ENCODE measurements around the gene ARVCF. TPM values are rescaled to one million over a fixed set of nuclear protein-coding genes. Genes with fewer than 3 reads are reported as not detected.
A peak's percentile ranks its signal among the peaks of the same experiment; 100 is the strongest.

Gene ARVCF
- total RNA-seq, 1 experiment from 2014 or later, result 15.6 TPM

DNA sequence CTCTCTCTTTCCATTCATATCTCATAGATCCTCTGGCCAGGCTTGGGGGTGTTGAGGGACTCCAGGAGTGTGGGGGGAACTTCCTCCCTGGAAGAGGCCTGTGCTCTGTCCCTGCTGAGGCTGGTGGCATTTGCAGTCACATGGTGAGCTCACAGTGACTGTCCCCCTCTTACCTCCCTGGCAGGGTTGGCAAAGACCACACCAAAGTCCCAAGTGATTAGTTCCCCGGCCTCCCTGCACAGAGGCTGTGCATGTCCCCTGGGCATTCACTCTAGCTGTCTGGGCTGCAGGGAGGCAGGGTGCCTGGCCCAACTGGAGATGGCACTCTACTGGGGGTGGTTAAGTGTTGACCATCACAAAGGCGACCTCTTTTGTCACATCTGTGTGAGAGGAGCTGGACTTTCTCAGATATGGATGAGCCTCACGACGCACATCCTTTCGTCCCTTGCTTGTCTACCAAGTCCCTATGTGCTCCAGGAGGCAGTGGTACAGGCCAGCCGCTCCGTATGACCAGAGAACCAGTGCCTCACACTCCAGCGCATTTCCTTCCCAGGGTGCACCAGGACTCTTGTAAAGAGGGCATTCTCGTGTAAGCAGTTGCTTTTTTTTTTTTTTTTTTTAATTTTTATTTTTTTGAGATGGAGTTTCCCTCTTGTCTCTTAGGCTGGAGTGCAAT is 13.1 kb upstream of the ARVCF start:
- Histone ChIP-seq H3K4me1 (replicated peaks; ENCODE audit: insufficient read depth) (no peaks in the 10 kb centered on the region), H3K27ac (no peak overlapping the region), H3K4me3 (no peak overlapping the region), H3K36me3 (ENCODE audit: low read depth) (no peaks in the 10 kb centered on the region), H3K9me3 (ENCODE audit: insufficient read depth, low read depth) (no peaks in the 10 kb centered on the region), H4K20me1 (ENCODE audit: insufficient read depth) (no peaks in the 10 kb centered on the region), H3K79me2 (ENCODE audit: low read depth) (no peaks in the 10 kb centered on the region), H3K4me2 (no peak overlapping the region), H2AFZ (no peak overlapping the region), H3K27me3 (ENCODE audit: insufficient read depth, low read depth) (no peaks in the 10 kb centered on the region), H3F3A (ENCODE audit: insufficient read depth, low read depth) (no peaks in the 10 kb centered on the region), H3K9me2 (ENCODE audit: insufficient read depth) (no peaks in the 10 kb centered on the region)
- CTCF ChIA-PET, result no interaction called here
- intact Hi-C loops (cut with micrococcal nuclease; ENCODE audit: unreplicated experiment), result no loop called here
- no peak for DNase-seq
- BruUV-seq (replicated peaks), result no TSS peak
- POLR2A ChIA-PET (ENCODE audit: unreplicated experiment), result no interaction called here
- no peak for TF ChIP-seq EZH2 (IDR thresholded peaks at IDR 0.05; ENCODE audit: low read depth)
- TF ChIP-seq, protein P1, sequence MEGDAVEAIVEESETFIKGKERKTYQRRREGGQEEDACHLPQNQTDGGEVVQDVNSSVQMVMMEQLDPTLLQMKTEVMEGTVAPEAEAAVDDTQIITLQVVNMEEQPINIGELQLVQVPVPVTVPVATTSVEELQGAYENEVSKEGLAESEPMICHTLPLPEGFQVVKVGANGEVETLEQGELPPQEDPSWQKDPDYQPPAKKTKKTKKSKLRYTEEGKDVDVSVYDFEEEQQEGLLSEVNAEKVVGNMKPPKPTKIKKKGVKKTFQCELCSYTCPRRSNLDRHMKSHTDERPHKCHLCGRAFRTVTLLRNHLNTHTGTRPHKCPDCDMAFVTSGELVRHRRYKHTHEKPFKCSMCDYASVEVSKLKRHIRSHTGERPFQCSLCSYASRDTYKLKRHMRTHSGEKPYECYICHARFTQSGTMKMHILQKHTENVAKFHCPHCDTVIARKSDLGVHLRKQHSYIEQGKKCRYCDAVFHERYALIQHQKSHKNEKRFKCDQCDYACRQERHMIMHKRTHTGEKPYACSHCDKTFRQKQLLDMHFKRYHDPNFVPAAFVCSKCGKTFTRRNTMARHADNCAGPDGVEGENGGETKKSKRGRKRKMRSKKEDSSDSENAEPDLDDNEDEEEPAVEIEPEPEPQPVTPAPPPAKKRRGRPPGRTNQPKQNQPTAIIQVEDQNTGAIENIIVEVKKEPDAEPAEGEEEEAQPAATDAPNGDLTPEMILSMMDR (conservative IDR thresholded peaks at IDR 0.05), result no peak

DNA sequence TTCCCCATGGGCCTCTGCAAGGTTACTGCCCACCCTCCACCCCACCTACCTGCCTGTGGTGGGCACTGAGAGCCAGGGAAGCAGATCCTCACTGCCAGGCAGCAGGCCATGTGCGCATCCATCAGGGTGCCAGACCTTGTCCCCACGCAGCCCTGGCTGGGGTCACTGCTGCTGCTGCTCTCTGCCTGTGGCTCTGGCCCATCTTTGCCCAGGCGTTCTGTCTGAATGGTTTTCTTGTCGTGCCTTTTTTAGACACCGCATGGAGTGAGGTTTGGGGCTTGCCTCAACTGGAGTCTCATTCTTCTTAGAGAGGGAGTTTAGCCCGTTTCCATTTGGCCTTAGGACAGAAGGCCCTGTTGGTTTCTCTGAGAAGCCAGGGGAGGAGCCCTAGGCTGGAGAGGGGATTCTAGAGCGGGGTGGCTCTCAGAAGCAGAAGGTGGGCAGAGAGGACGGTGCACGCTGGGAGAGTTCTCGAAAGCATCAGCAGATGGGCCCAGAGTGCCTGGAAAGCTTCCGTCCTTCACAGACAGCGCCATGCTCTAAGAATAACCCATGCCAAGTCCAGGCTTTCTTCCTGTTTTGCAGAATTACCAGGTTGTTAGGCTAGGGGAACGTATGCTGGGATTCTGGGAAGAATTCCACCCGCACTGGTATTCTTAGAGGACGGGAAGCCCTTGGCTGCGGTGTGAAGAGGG is 12.4 kb upstream of the ARVCF start:
- ChIA-PET CTCF (no interaction called here), POLR2A (ENCODE audit: unreplicated experiment) (no interaction called here)
- intact Hi-C loops (cut with micrococcal nuclease; ENCODE audit: unreplicated experiment), result no loop called here
- Histone ChIP-seq H3K9me3 (ENCODE audit: insufficient read depth, low read depth) (no peaks in the 10 kb centered on the region), H3K79me2 (ENCODE audit: low read depth) (0 out of 2 replicates have a peak, but pooled peaks cover 3% of the 10 kb centered on the region), H2AFZ (no peak overlapping the region), H3K9me2 (ENCODE audit: insufficient read depth) (no peaks in the 10 kb centered on the region), H3F3A (ENCODE audit: insufficient read depth, low read depth) (no peaks in the 10 kb centered on the region), H3K4me3 (no peak overlapping the region), H3K27me3 (ENCODE audit: insufficient read depth, low read depth) (no peaks in the 10 kb centered on the region), H3K4me2 (no peak overlapping the region), H3K36me3 (ENCODE audit: low read depth) (no peaks in the 10 kb centered on the region), H4K20me1 (ENCODE audit: insufficient read depth) (no peaks in the 10 kb centered on the region), H3K4me1 (replicated peaks; ENCODE audit: insufficient read depth) (no peaks in the 10 kb centered on the region), H3K27ac (no peak overlapping the region)
- TF ChIP-seq, protein P1 (conservative IDR thresholded peaks at IDR 0.05), result no peak
- no peak for TF ChIP-seq EZH2 (IDR thresholded peaks at IDR 0.05; ENCODE audit: low read depth)
- DNase-seq, result no peak
- no TSS peak for BruUV-seq (replicated peaks)

- H3K9me2 ChIP-seq (ENCODE audit: insufficient read depth), result no peaks in the 10 kb centered on the region
- no peaks in the 10 kb centered on the region for H4K20me1 ChIP-seq (ENCODE audit: insufficient read depth)
- CTCF ChIA-PET, result no interaction called here
- no peaks in the 10 kb centered on the region for H3F3A ChIP-seq (ENCODE audit: insufficient read depth, low read depth)
- intact Hi-C loops (cut with micrococcal nuclease; ENCODE audit: unreplicated experiment), result no loop called here
- TF ChIP-seq, protein P1 (conservative IDR thresholded peaks at IDR 0.05), result peak; percentile 58
- no peak for TF ChIP-seq EZH2 (IDR thresholded peaks at IDR 0.05; ENCODE audit: low read depth)
- no peak overlapping the region for H3K4me2 ChIP-seq
- H3K36me3 ChIP-seq (ENCODE audit: low read depth), result no peaks in the 10 kb centered on the region
- no peak for DNase-seq
- POLR2A ChIA-PET (ENCODE audit: unreplicated experiment), result no interaction called here
- 0 out of 2 replicates have a peak, but pooled peaks cover 3% of the 10 kb centered on the region for H3K79me2 ChIP-seq (ENCODE audit: low read depth)
- no peak overlapping the region for H3K4me3 ChIP-seq
- H3K4me1 ChIP-seq (replicated peaks; ENCODE audit: insufficient read depth), result no peaks in the 10 kb centered on the region
- no peak overlapping the region for H2AFZ ChIP-seq
- no peaks in the 10 kb centered on the region for H3K27me3 ChIP-seq (ENCODE audit: insufficient read depth, low read depth)
- H3K9me3 ChIP-seq (ENCODE audit: insufficient read depth, low read depth), result no peaks in the 10 kb centered on the region
- no TSS peak for BruUV-seq (replicated peaks)
- H3K27ac ChIP-seq, result no peak overlapping the region
Observed at GRCh38 chr22:20027966-20028854, 11.6 kb upstream of the ARVCF start.
